GM12878 (cell line): ENCODE measurements around the gene NLRP6.

ENCODE experiments used
- NRF1 ChIP-seq: conservative IDR thresholded peaks from 2 replicates; pipeline ENCODE4 v1.6.1; 2011; ENCODE audit warnings: mild to moderate bottlenecking, low read depth, low read length, improper control_type of control experiment
- RELA ChIP-seq: fragments of 450-650 bp; IDR thresholded peaks from 2 replicates; pipeline ENCODE4 v1.8.0; 2014; ENCODE audit warnings: borderline replicate concordance; ENCODE audit not compliant: partially characterized antibody
- TAF1 ChIP-seq: IDR thresholded peaks from 2 replicates; pipeline ENCODE4 v1.6.1; 2011; ENCODE audit warnings: mild to moderate bottlenecking, low read depth, low read length, borderline replicate concordance
- TF ChIP-seq, protein P1 (sequence below), 3 experiments: IDR thresholded peaks in 2 of 3; conservative IDR thresholded peaks in 1 of 3; 2 replicates each; pipeline ENCODE4 v1.5.1; 2011; ENCODE audit warnings: low read depth in 3 of 3, low read length in 3 of 3, mild to moderate bottlenecking in 3 of 3, control low read depth in 2 of 3, moderate library complexity in 2 of 3, inconsistent platforms in 1 of 3, mixed read lengths in 1 of 3; ENCODE audit not compliant: control insufficient read depth in 2 of 3, insufficient read depth in 1 of 3; ENCODE audit errors: extremely low read depth in 1 of 3
- TF ChIP-seq, protein P2 (sequence below): fragments of 150-350 bp; IDR thresholded peaks from 2 replicates; pipeline ENCODE4 v1.6.1; 2016; ENCODE audit warnings: low read depth, low read length

DNA sequence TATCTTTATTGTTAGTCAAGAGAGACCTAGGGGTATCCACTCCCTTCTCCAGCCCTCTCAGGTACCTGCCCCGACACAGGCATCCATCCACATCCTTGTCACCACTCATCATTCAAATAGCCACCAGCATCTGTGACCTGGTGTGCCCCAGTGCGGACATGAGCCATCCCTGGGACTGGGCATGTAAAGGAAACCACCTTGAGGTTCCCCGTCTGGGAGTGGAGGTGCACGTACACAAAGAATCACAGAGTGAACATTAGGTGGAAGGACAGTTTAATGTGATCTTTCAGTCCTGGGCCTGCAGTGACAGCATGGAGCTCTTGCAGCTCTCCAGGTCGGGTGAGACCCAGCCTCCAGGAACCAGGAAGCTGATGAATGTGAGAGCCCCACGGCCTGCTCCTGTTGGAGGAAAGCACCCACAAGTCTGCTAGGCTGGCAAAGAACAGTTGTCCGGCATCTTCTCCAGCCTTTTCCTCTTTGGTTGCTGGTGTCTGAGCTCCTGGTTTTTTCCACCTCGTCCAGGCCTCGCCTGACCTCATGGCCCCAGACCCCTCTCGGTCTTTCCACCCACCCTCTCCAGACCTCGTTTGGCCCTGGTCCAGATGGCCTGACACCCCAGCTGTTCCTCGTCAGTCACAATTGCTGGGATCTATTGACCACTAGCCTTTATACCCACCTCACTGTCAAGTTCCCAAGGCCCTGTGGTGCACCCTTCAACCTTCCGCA, 24.9 kb upstream of the NLRP6 start:
- TF ChIP-seq, protein P1, sequence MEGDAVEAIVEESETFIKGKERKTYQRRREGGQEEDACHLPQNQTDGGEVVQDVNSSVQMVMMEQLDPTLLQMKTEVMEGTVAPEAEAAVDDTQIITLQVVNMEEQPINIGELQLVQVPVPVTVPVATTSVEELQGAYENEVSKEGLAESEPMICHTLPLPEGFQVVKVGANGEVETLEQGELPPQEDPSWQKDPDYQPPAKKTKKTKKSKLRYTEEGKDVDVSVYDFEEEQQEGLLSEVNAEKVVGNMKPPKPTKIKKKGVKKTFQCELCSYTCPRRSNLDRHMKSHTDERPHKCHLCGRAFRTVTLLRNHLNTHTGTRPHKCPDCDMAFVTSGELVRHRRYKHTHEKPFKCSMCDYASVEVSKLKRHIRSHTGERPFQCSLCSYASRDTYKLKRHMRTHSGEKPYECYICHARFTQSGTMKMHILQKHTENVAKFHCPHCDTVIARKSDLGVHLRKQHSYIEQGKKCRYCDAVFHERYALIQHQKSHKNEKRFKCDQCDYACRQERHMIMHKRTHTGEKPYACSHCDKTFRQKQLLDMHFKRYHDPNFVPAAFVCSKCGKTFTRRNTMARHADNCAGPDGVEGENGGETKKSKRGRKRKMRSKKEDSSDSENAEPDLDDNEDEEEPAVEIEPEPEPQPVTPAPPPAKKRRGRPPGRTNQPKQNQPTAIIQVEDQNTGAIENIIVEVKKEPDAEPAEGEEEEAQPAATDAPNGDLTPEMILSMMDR (IDR thresholded peaks at IDR 0.05 in 2 of 3, conservative IDR thresholded peaks at IDR 0.05 in 1 of 3; ENCODE audit: control insufficient read depth in 2 of 3, extremely low read depth in 1 of 3, insufficient read depth in 1 of 3, low read depth in 3 of 3, low read length in 3 of 3), result no peak
- TF ChIP-seq TAF1 (no peak), RELA (no peak), NRF1 (no peak)
- TF ChIP-seq, protein P2, sequence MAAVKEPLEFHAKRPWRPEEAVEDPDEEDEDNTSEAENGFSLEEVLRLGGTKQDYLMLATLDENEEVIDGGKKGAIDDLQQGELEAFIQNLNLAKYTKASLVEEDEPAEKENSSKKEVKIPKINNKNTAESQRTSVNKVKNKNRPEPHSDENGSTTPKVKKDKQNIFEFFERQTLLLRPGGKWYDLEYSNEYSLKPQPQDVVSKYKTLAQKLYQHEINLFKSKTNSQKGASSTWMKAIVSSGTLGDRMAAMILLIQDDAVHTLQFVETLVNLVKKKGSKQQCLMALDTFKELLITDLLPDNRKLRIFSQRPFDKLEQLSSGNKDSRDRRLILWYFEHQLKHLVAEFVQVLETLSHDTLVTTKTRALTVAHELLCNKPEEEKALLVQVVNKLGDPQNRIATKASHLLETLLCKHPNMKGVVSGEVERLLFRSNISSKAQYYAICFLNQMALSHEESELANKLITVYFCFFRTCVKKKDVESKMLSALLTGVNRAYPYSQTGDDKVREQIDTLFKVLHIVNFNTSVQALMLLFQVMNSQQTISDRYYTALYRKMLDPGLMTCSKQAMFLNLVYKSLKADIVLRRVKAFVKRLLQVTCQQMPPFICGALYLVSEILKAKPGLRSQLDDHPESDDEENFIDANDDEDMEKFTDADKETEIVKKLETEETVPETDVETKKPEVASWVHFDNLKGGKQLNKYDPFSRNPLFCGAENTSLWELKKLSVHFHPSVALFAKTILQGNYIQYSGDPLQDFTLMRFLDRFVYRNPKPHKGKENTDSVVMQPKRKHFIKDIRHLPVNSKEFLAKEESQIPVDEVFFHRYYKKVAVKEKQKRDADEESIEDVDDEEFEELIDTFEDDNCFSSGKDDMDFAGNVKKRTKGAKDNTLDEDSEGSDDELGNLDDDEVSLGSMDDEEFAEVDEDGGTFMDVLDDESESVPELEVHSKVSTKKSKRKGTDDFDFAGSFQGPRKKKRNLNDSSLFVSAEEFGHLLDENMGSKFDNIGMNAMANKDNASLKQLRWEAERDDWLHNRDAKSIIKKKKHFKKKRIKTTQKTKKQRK, result no peak
